Coronary artery (tissue), 2 donors: ENCODE data around the gene BMERB1.

Source experiments
- DNase-seq: peaks from one replicate; pipeline ENCODE4 v3.0.0-alpha.2; 2017; ENCODE audit warnings: low spot score
- H3K27ac ChIP-seq, 2 donors: fragments of 200-600 bp; sonication (generic); one replicate each; pipeline ENCODE4 v1.5.1; 2016 to 2019
- H3K4me3 ChIP-seq: fragments of 200-600 bp; sonication (generic); 2 replicates; pipeline ENCODE4 v1.5.1; 2016; ENCODE audit warnings: mild to moderate bottlenecking, moderate library complexity
- TF ChIP-seq, protein P1 (sequence below): fragments of 200-600 bp; sonication (generic); IDR thresholded peaks from one replicate; pipeline ENCODE4 v1.5.1; 2019; ENCODE audit warnings: antibody characterized with exemption

BMERB1 gene

DNA sequence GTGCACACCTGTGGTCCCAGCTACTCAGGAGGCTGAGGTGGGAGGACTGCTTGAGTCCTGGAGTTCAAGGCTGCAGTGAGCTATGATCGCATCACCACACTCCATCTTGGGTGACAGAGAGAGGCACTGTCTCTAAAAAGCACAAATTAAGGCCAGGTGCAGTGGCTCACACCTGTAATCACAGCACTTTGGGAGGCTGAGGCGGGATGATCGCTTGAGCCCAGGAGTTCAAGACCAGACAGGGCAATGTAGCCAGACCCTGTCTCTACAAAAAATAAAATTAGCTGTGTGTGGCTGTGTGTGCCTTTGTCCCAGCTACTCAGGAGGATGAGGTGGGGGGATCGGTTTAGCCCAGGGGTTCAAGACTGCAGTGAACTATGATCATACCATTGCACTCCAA is 81.6 kb downstream of the BMERB1 start:
- DNase-seq = no peak
- Histone ChIP-seq H3K27ac (no peak overlapping the region), H3K4me3 (no peak overlapping the region)
- TF ChIP-seq, protein P1, sequence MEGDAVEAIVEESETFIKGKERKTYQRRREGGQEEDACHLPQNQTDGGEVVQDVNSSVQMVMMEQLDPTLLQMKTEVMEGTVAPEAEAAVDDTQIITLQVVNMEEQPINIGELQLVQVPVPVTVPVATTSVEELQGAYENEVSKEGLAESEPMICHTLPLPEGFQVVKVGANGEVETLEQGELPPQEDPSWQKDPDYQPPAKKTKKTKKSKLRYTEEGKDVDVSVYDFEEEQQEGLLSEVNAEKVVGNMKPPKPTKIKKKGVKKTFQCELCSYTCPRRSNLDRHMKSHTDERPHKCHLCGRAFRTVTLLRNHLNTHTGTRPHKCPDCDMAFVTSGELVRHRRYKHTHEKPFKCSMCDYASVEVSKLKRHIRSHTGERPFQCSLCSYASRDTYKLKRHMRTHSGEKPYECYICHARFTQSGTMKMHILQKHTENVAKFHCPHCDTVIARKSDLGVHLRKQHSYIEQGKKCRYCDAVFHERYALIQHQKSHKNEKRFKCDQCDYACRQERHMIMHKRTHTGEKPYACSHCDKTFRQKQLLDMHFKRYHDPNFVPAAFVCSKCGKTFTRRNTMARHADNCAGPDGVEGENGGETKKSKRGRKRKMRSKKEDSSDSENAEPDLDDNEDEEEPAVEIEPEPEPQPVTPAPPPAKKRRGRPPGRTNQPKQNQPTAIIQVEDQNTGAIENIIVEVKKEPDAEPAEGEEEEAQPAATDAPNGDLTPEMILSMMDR = no peak

DNA sequence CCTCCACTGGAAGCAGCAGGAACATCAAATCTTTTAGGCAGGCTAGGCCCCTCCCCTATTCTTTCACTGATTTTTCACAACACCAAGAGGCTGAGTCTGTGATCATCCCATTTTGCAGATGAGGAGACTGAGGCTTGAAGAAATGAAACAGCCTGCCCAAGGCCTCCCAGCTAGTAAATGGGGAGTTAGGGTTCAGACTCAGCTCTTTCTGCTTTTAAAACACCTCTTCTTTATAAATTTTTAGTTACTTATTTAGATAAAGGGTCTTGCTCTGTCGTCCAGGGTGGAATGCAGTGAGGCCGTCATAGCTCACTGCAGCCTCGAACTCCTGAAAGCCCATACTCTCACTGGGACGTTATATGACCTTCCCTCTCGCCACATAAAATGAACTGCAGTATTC is 82.2 kb downstream of the BMERB1 start:
- DNase-seq = no peak

DNA sequence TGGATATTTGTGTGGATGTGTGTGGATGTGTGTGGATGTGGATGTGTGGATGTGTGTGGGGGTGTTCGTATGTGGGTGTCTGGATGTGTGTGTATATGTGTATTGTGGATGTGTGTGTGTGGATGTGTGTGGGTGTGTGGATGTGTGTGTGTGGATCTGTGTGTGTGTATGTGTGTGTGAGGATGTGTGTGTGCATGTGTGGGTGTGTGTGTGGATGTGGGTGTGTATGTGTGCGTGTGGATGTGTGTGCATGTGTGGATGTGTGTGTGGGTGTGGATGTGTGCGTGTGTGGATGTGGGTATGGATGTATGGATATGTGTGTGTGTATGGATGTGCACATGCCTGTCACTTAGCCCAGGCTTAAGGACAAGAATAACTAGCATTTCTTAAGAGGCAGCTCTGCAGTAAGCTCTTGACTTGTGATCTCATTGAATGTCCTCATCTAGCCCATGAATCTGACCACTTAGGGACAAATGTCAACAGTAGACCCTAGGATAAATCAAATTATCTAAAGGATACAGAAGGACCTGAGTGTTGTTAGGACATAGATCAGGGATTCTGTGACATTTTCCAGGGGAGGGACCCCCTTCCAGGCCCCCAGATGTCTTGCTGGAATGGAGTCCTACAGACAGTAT is 83.5 kb downstream of the BMERB1 start:
- peak overlapping the region in 1 of 2 donors; percentile 38 for H3K27ac ChIP-seq
- TF ChIP-seq, protein P1 = no peak
- H3K4me3 ChIP-seq = no peak overlapping the region
- DNase-seq = no peak

More for the DNA sequence above, 82.2 kb downstream of the BMERB1 start:
- Histone ChIP-seq H3K4me3 (no peak overlapping the region), H3K27ac (no peak overlapping the region)
- TF ChIP-seq, protein P1 = no peak

DNA sequence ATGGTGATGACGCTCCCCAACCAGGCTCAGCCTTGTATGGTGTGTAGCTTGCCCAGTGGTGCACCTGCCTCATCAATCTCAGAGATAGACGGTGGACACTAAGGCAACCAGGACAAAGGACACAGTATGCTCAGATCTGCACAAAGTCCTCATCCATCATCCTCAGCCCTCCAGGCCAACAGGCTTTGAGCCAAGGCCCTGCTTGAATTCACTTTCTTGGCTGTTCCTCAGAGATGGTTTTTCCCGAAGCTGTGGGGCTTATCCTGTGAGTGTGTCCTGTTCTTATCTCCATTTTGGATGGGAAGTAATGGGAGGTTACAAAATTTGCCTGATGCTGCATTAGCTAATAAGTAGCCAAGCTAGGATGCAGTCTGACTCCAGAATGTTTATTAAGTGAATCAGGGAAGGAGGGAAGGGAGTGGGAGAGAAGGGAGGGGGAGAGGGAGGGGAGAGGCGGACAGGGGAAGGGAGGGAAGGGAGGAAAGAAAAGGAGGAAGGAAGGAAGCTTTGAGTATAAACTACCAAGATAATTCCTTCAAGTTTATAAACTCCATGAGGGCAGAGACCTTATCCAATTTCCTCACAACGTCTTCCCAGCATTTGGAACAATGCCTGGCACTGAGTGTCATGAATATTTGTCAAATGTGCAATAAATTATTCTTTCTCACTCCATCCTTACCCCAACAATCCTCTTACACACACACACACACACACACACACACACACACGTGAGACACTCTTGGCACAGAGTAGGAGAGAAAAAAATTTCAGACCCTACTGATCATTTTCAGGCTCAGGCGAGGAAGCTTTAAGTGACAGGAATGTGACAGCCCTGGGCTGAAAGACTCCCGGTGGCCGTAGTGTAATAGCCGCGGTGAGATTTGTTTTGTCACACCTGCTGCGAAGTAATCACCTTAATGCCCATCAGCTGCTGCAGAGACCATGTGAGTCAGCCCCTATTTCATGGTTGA is 84.3 kb downstream of the BMERB1 start:
- no peak for DNase-seq
- Histone ChIP-seq H3K4me3 (no peak overlapping the region), H3K27ac (peak overlapping the region in 1 of 2 donors; percentile 38)
- TF ChIP-seq, protein P1 = no peak

DNA sequence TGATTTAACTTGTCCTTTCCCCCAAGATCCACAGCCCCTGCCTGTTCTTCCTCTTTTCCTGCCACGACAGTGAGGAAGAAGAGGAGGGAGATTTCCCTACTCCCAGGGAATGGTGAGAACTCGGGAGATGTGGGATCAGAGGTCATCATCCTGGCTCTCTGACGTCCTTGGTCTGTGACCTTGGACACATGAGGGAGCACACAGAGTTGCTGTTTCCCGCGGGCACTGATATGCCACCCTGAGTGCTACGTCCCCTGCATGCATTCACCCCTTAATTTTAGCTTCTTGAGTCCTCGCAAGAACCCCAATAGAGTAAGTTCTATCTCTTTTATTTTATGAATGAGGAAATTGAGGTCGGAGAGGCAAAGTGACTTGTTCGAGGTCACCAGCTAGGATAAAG is 85.4 kb downstream of the BMERB1 start:
- TF ChIP-seq, protein P1 = no peak
- Histone ChIP-seq H3K27ac (peak overlapping the region in 1 of 2 donors; percentile 38), H3K4me3 (no peak overlapping the region)
- no peak for DNase-seq

DNA sequence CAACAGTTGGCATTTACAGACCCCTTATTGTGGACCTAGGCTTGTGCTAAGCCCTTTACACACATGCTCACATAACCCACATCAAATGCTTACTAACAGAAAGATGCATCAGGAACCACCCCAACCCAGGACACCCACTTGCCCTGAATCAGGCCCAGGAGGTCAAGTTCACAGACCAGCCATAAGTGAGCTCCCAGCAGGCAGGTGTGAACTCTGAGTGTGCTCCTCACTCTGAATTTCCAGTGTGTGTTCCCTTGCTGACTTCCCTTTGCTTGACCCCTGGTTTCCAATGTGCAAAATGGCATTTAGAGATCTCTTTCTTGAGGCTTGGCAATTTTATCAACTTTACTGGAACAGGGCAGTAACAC is 87.0 kb downstream of the BMERB1 start:
- no peak for DNase-seq
- no peak overlapping the region for H3K4me3 ChIP-seq
- peak overlapping the region in 1 of 2 donors; percentile 56 for H3K27ac ChIP-seq
- TF ChIP-seq, protein P1 = no peak
